DMS79 (cell line): ENCODE data around the gene TPRX1.
"Not testable (repeated sequence)": the region's sequence is repeated elsewhere in the genome, so short reads cannot be mapped to it uniquely, and the experiment has no call there.

Experiments
- DNase-seq: peaks from one replicate; lab custom pipeline; 2025; lab: John Stamatoyannopoulos, UW

The TPRX1 gene

DNA sequence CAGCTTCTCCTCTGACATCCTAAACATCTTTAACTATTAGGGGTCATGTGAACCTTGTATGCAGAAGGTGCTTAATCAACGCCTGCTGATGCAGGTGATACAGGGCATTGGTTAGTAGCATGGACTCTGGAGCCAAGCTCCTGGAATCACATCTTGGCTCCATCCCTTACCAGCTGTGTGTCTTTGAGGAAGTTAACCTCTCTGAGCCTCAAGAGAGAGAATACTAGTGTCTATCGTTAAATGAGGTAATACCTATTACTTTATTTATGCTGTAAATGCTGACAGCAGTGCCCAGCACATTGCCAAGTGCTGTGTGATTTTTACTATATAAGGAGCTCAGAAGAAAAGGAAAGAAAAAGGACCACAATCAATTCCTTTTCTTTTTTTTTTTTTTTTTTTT is 37.0 kb downstream of the TPRX1 start:
- no peak for DNase-seq

DNA sequence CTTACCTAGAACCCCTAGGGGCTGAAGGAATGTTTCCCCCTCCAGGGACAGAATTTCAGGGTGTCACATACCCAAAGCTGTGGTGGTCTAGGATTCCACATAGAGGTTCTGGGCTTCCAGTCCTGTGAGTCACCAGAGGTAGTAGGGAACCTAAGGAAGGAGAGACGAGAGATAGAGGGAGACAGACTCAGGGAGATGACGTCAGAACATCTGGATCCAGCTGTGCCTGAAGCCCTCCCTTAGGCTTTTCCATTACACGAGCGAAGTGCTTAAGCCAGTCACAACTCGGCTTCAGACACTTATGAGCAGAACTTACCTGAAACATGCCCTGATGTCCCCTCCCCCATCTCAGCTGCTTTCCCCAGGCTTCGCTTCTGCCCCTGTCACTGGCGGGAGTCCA is 37.7 kb downstream of the TPRX1 start:
- no peak for DNase-seq

DNA sequence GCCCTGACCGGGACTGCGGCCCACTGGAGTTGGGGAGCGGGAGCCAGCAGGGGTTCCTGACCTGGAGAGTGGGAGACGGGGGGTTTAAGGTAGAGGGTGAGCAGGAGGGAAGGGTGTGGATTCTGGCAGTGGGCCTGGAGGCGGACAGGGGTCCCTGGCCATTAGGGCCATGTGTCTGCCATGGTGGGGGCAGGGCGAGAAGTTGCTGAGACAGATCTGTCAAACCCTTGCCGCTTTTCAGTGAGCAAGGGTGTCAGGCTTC is 38.1 kb downstream of the TPRX1 start:
- DNase-seq = no peak

DNA sequence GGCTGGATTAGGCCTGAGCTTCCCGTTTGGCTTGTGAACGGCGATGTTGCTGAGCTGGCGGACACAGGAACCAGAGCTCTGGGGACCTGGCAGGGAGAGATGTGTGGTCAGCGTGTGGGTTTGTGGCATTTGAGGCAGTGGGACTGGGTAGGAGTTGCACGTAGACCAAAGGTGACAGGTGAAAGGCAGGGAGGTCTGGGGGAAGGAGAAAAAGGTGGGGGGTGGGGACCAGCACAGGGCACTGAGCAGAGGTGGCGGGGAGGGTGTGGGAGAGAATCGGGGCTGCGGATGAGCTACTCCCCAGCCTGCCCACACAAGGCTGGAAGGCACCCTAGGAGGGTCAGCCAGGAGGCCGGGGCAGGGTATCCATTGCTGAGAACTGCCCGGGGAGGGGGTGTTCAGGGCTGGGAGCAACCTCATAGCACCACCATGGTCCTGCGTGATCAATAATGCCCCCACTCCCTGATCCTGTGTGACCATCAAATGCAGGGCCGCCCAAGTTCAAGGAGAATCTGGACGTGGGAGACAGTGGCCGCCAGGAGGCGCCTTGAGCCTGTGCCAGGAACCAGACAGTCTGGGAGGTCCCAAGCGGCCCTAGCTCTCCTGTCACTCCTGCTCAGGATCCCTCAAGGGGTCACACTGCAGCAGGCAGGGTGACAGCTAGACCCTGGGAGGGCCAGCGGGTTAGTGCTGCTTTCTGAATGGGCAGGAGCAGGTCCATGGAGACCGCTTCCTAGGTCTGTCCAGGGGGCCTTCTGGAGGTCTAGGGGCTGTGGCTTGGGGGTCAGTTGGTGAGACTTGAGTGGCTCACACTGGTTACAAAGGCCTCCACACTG is 38.6 kb downstream of the TPRX1 start:
- DNase-seq = no peak

DNA sequence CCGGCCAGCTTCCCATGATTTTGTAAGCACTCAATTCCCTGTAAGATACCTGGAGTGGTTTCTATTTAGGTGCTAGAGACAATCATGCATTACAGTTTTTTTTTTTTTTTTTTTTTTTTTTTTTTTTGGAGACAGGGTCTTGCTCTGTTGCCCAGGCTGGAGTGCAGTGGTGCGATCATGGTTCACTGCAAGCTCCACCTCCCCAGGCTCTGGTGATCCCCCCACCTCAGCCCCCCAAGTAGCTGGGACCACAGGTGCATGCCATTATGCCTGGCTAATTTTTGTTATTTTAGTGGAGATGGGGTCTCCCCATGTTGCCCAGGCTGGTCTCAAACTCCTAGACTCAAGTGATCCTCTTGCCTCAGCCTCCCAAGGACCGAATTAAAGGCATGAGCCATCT is 39.6 kb downstream of the TPRX1 start:
- DNase-seq = not testable (repeated sequence)

DNA sequence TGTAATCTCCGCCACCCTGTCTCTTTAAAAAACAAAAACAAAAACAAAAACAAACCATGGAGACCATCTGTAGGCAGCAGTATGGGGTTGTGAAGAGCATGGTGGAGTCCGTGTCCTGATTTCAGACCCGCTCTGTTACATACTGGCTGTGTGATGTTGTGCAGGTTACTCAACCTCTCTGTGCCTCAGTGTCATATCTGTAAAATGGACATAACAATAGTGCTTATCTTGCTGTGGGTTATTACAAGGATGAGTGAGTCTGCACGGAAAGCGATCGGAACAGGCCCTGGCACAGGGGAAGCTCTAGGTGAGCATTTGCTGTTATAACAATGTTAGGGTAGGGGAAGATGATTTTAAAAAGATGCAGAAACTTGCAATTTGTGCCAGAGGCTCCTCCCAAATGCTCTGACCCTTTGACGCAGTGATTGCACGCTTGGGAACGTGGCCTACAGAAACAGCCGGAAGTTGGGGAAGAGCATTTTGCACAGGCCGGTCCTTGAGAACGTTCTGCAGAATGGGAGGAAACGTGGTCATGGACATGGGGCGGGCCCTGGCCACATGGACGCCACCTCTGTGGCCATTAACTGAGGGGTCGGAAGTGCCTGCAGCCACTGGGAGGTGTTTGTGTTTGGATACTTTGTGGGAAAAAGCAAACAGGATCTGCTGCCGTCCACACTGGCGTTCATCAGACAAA is 41.6 kb downstream of the TPRX1 start:
- no peak for DNase-seq

DNA sequence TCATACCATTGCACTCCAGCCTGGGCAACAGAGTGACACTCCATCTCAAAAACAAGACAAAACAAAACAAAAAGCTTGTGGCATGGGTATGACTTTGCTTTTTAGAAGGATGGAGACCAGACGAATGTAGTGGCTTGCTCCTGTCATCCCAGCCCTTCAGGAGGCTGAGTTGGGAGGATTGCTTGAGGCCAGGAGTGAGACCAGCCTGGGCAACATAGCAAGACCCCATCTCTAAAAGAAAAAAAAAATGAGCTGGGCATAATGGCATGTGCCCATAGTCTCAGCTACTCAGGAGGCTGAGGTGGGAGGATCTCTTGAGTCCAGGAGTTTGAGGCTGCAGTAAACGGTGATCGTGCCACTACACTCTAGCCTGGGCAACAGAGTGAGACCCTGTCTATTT is 42.2 kb downstream of the TPRX1 start:
- DNase-seq = no peak

DNA sequence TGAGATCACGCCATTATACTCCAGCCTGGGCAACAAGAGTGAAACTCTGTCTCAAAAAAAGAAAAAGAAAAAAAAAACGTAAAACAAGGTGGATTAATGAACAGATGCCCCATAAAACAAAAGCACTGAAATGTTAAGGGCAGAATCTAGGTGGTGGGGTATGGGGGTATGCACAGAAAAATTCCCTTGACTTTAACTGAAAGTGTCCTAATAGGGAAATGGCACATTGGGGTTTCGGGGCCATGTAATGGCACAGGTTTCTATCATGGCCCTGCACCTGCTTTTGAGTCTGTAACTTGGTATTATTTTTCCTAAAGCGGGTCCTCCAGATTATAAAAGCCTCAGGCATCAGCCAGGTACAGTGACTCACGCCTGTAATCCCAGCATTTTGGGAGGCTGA is 42.8 kb downstream of the TPRX1 start:
- no peak for DNase-seq

DNA sequence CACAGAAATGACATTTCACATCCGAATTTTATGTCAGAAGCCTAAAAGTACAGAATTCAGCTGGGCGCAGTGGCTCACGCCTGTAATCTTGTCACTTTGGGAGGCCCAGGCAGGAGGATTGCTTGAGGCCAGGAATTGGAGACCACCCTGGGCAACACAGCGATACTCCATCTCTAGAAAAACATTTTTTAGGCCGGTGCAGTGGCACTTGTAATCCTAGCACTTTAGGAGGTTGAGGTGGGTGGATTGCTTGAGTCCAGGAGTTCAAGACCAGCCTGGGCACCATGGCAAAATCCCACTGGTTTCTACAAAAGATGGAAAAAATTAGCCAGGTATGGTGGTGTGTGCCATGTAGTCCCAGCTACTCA is 43.7 kb downstream of the TPRX1 start:
- DNase-seq = no peak

DNA sequence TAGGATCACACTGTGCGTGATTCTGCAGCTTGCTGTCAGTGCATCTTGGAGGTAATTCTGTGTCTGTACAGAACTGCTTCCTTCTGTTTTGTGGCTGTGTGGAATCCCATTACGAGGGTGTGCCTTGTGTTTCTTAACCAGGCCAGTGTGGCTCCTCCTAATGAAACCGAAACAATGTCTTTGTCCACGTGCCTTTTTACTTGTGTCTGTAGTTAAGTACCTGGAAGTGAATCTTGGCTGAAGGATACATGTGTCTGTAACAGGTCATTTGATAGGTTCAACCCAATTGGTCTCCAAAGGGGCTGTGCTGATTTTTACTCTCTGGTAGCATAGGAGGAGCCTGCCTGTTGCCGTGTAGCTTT is 45.9 kb downstream of the TPRX1 start:
- no peak for DNase-seq

DNA sequence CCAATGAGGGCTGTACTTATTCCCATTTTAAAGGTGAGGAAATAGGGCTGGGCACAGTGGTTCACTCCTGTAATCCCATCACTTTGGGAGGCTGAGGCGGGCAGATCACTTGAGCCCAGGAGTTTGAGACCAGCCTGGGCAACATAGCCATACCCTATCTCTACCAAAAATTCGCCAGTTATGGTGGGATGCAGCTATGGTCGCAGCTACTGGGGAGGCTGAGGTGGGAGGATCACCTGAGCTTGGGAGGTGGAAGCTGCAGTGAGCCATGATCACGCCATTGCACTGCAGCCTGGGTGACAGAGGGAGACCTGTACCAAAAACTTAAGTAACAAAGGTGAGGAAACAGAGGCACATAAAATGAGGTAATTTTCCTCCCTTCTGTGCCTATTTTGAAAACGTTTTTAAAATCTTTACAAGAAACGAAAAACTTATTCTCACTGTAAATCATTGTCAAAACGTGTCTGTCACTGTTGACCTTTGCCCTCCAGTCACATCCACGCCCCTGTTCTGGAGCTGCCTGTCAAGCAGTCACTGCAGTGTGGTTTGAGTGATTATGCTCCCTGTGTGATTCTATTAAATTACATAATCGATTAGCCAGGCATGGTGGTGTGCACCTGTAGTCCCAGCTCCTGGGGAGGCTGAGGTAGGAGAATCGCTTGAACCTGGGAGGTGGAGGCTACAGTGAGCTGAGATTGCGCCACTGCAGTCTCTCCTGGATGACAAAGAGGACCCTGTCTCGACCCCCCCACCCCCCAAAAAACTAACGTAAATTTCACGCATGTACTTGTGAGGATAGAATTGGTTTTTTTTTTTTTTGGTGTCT is 46.5 kb downstream of the TPRX1 start:
- DNase-seq = no peak

DNA sequence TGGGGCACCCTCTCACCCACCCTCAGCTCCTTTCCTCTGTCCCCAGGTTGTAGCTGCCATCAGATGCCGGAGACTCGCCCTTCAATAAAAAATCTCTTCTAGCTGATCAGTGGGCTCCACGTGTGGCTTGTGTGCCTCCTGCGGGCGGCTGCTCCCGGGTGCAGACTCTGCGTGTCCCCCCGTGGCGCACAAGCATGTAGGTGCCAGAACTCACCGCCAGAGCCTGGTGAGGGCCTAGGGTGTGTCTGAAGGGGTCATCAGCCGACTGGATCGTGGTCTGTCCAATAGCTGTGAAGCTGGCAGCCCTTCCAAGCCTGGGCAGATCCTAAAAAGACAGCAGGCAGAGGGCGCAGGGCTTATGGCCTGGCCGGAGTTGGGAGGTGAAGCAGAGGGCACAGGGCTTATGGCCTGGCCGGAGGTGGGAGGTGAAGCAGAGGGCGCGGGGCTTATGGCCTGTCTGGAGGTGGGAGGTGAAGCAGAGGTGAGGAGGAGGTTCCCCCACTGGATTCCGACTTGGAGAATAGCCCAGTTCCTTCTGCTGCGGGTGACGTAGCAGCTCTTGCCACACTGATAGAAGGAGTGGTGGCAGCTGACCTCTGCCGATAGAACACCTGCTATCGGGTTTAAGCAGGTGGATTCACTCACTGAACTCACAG is 47.3 kb downstream of the TPRX1 start:
- no peak for DNase-seq

DNA sequence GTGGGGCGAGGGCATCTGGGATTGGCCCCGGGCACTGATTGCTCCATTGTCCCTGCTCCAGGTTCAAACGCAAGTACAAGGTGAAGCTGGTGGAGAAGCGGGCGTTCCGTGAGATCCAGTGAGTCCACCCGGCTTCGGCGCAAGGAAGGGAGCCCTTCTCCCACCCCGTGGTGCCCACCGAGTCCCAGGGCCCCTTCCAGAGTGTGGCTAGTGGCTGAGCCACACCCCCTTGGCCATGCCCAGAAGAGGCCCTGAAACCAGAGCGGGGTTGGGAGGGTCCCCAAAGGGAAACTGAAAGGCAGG is 47.8 kb downstream of the TPRX1 start:
- no peak for DNase-seq

DNA sequence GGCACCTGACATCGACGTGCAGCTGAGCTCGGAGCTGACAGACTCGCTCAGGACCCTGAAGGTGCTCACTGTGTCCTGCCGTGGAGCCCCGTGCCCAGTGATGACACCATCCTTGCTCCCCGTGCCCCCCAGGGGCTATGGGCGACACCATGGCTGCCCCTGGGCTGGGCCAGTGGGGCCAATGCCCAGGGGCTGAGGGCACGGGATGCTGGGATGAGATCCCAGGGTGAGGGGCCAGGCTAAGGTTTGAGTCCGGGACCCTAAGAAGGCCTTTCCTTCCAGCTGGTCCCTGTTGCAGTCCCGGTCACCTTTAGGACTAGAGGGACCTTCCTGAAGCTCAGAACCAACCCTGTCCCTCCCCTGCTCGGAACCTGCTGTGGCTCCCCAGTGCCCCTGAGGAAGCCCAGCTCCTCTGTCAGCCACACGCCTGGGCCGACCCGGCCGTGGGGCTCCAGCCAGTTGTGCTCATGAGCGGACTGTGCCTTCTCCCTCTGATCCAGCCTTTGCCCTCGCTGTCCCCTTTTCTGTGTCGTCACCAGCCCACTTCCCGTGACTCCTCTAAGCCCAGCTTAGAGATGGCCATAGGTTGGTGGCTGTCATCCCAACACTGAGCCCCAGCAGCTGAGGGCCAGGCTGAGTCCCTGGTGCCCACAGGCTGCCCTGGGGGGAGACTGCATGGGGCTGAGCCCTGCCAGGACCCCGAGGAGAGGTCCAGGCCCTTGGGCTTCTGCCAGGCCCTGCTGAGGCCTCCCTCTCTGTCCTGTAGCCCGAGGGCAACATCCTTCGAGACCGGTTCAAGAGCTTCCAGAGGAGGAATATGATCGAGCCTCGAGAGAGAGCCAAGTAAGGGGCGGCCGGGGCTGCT is 48.4 kb downstream of the TPRX1 start:
- no peak for DNase-seq

DNA sequence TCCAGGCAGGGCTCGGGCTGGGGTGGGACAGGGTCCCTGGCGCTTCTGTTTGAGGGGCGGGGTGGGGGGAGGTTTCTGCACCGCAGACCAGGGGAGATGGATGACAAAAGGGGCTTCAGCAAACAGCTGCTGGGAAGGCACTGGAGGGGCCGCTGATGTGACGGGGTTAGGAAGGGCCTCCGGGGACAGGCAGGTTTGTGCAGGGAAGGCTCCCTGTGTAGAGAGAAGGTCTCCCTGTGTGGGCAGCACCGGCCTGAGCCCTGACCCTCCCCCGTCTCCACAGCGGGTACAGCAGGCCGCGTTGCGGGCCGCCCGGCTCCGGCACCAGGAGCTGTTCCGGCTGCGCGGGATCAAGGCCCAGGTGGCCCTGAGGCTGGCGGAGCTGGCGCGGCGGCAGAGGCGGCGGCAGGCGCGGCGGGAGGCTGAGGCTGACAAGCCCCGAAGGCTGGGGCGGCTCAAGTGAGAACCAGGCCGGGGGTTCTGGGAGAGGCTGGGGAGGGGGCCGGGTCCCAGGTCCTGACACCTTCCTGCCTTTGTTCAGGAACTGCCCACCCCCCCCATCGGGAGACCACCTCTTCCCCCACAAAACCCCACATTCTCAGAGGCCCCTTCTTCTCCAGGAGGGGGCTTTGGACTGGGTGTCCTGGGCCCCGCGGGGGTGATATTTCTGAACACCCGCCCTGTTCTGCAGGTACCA is 49.1 kb downstream of the TPRX1 start:
- no peak for DNase-seq

DNA sequence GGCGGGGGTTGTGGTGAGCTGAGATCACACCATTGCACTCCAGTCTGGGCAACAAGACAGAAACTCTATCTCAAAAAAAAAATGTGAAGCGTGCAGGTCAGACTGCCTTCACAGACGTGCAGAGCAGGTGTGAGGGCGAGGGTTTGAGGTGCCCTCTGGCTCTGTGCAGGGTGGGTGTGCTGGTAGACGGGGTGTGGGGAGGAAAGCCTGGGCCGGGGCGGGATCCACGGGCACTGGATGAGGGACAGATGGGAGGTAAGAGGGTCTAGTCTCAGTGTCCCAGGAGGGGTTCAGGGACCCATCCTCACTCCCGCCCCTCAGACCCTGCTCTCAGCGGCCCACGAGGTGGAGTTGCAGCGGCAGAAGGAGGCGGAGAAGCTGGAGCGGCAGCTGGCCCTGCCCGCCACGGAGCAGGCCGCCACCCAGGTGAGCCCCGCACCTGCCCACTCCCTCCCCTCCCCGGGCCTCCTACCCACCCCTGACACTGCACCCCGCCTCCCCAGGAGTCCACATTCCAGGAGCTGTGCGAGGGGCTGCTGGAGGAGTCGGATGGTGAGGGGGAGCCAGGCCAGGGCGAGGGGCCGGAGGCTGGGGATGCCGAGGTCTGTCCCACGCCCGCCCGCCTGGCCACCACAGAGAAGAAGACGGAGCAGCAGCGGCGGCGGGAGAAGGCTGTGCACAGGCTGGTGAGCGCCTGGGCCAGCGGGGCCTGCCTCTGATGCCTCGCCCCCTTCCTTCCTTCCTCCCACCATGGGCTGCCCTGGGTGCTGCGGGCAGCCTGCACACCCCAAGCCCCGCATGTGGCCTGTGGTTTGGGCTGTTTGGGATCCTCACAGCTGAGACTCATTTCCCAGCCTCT is 49.9 kb downstream of the TPRX1 start:
- DNase-seq = no peak

DNA sequence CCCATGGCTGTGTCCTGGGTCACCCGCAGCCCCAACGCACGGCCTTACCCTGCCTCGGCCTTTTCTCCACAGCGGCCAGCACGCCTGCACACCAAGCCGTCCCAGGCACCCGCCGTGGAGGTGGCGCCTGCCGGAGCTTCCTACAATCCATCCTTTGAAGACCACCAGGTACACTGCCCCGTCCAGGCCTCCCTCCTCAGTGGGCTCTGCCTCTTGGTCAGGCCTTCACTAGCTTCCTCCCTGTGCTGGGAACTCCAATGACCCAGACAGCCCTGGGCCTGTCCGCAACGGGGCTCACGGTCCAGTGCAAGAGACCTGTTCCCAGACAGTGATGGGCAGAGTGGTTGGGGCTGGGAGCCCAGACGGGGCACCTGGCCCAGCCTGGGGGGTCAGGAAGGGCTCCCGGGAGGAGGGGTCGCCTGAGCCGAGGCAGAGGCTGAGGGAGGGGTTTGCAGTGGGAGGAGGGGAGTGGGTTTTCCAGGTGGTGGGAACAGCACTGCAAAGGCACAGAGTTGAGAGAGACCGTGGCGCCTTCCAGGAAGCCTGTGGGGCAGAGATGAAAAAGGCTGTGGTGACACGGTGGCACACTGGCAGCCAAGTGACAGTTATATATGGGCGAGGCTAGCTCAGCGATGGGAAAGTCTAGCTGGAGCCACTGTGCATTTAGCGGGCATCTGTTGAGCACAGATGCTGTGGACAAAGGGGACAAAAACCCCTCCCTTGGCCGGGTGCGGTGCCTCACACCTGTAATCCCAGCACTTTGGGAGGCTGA is 51.7 kb downstream of the TPRX1 start:
- DNase-seq = no peak
